HG03571 (cell line): Measurements from ENCODE around the gene ANKRD9.

ENCODE experiments used
- ATAC-seq: cut with Tn5 transposase; IDR thresholded peaks from one replicate; pipeline ENCODE4 v1.9.1; 2021; ENCODE audit not compliant: unreplicated experiment

The ANKRD9 gene

DNA sequence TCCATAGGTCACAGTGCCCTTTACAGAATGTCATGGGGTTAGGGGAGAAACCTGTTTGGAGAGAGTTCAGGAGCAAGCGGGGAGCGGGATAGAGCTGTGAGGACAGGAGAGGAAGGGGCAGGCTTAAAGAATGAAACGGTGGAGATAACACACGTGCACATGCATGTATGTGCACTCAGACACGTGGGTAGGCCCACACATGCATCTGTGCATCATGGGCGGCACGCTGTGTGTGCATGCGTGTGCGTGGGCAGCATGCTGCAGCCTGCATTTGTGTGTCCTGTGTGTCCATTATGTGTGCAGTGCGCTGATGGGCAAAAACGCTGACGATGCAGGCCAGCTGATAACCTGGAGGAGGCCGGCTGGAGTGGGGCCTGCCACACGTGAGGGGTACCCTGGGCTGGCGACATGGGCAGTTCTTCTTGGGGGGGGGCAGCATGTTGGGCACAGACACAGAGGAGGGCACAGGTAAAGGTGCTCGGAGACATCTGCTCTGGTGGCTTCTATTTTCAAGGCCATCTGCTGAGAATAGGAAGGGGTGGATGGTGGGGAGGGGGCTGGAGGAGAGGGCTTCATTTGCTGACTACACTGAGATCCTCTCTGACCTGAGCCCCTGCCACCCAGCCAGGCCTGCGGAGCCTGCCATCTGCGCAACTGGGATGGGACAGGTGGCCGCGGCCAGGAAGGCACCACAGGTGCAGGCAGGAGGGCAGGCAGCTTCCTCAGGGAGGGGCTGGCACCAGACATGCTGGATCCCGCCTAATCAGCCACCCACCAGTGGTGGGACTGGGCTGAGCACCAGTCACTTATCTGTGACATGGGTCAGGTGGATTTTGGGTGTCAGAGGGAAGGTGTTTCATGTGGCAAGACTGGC lies 4.6 kb upstream of the ANKRD9 start:
- no peak for ATAC-seq

DNA sequence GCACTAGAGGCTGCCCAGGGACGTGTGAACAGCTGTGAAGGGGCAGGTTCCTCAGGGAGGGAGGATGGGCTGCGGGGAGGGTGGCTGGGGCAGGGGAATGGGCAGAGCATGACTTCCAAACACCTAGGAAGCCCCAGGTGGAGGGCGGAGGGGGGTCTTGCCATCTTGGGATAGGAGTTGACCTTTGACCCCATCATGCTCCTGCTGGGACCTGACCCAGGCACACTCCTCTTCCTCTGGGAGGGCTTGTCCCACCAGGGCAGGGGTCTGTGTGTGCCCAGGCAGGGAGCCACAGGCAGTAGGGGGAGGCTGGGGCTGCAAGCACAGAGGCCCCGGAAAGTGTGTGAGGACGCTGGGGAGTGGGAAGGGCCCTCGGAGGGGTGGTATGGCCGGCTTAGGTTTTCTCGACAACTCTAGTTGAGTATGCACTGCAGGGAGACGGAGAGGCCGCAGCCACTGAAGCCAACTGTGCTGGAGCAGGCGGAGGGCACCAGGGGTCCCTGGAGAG lies 3.3 kb upstream of the ANKRD9 start:
- no peak for ATAC-seq

DNA sequence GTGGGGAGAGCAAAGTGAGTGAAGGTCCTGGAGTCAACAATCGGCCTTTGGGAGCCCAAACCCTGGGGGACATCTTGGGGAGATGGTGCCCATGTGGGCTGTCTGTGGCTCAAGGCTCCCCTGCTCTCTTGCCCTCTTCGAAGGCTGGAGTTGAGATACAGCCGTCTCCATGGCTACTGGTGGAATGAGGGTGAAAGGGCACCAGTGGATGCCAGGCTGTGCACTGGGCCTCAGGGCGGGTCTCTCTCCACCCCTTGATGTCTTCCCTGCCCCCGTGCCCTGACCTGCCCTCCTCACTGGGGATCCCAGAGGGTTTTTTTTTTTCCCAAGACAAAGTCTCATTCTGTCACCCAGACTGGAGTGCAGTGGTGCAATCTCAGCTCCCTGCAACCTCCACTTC lies 2.0 kb upstream of the ANKRD9 start:
- ATAC-seq, result no peak

DNA sequence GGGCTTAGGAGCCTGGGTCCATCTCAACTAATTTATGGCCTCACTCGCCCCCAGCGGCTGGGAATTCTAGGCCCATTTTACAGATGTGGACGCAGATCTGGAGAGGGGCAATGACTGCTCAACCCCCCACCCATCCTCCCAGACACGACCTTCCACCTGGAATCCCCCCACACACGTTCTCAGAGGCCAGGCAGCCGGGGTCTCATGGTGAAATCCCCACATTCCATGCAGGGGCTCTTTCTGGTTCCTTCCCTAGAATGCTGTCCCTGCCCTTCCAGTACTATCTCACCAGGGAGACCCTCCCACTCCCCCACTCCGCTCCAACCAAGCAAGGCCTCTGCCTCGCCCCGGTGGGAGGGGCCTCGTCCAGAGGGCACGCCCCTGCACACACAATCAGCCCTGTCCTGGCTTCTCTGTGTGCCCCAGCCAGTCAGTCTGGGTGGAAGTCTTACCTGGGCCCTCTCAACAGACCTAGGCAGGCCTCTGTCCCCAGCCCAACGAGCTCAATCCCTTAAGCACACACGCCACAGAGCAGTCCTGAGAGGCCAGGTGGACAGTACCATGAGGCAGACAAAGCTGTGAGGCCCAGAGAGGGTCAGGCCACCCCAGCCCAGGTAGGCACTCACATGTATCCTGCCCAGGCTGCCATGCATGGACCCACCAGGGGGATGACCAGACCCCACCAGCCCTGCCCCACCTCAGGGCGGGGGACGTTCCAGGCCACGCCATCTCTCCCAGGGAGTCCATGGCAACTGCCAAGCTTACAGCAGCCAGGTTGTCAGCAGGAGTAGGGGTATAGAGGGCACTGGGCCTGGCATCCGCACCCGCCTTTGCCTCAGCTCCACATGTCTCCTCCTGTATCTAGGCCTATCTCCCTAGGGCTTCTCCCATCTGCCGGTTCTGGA lies 1.3 kb upstream of the ANKRD9 start:
- no peak for ATAC-seq

DNA sequence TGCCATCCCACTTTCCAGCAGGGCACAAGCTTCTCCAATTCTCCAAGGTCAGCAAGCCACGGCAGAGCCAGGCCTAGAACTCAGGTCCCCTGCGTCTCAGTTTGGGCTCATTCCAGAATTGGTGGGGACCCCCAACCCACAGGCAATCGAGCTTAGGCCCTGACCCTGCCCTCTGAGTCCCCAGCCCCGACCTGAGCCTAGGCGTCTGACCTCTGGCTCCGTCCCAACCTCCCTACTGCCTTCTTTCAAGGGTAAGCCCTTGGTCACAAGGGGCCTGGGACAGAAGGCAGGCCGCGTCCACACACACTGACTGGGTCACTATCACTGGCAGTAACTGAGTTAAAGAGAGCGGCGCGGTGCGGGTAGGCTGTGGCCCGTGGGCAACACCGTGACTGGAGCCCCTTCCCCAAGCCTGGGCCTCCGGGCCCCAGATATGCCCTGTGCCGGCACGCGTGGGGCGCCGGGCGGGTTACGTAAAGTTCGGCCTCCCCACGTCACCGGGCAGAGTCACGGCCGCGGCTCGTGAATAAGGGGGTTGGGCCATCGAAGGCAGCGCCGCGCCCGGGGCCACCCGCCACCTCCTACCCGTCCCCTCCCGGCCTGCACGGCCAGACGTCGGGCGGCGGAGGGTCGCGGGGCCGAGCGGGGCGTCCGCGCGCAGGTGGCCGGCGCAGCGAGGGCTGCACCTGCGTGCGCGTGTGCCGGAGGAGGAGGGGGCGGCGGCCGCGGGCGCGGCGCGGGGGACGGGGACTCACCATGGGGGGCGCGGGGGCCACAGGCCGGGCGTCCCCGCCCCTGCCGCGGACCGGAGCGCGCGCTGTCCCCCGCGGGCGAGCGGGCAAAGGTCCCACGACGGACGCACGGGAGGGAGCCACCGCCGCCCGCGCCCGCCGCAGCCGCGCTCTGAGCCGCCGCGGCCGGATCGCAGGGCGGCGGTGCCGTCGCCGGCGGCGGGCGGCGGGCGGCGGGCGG lies 516 bp downstream of the ANKRD9 start:
- peak; percentile 8 for ATAC-seq

DNA sequence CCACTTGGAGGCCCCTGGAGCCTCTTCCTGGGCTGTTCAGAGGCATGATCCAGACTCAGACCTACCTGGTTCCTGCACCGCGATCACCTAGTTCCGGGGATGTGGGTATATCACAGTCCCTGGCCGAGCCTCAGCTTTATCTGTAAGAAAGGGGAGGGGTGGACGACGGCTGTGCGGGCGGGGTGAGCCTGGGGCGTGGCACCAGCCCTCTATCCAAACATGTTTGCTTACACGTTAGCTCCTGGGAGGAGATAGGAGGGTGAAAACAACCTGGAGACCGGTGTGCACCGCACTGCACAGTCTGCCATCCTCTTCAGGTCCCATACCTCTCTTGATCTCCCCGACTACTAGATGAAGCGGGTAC lies 1.2 kb downstream of the ANKRD9 start:
- no peak for ATAC-seq

DNA sequence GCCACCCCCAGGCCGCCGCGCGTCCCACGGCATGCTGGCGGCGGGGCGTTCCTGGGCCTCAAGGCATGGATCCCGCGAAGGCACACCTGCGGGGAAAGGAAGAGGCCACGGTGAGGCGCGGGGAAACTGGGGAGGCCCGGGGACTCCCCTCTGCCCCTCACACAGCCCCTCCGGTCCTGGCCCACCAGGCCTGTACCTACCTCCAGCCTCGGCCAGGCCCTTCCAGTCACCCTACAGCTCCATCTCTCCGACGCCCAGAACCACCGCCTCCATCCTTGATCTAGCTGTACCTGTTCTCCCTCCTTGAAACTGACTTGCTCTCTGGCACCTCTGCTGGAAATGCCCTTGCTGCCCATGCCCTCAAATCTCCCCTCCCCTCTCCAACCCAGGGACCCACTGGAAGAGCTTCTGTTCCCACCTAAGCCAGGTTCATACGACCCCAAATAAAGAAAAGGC lies 1.7 kb downstream of the ANKRD9 start:
- no peak for ATAC-seq

DNA sequence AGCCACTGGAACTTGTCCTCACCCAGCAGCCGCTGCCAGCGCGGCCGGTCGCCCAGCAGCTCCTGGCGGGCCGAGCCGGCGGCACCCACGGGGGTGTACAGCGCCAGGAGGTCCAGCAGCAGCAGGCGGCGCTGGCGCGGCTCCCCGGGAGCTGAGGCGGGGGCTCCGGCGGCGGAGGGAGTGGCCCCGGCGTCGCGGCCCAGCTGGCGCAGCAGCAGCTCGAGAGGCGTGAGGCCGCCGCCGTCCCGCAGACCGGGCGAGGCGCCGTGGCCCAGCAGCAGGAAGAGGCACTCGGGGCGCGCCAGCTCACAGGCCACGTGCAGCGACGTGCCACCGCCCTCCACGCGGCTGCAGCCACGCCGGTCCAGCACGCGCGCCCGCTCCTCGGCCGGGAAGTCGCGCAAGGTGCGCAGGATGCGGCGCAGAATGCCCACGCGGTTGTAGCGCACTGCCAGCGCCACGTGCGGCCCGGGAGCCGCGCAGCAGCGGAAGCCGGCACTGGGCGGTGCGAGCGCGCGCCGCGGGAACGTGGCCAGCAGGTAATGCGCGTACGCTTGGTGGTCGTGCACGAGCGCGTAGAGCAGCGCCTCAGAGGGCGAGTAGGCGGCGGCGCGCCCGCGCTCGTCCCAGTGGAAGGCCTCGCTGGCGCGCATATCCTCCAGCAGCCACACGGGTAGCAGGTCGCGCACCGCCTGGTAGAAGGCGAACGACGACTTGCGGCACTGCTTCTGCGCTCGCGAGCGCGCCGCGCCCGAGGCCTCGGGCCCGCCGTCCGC lies 2.3 kb downstream of the ANKRD9 start:
- ATAC-seq, result no peak

DNA sequence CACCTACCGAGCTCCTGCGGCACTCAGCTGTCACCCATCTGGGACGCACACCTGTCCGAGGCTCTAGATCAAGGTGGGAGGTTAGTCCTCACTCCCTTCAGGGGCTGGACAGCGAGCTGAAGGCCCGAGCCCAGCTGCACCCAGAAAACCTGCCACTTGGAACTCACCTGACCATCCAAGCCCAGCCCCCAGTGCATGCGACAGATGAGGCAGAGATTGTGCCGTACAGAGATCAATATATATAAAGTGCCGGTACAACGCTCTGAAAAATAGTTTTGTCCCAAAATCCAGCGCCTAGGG lies 3.0 kb downstream of the ANKRD9 start:
- ATAC-seq, result no peak

DNA sequence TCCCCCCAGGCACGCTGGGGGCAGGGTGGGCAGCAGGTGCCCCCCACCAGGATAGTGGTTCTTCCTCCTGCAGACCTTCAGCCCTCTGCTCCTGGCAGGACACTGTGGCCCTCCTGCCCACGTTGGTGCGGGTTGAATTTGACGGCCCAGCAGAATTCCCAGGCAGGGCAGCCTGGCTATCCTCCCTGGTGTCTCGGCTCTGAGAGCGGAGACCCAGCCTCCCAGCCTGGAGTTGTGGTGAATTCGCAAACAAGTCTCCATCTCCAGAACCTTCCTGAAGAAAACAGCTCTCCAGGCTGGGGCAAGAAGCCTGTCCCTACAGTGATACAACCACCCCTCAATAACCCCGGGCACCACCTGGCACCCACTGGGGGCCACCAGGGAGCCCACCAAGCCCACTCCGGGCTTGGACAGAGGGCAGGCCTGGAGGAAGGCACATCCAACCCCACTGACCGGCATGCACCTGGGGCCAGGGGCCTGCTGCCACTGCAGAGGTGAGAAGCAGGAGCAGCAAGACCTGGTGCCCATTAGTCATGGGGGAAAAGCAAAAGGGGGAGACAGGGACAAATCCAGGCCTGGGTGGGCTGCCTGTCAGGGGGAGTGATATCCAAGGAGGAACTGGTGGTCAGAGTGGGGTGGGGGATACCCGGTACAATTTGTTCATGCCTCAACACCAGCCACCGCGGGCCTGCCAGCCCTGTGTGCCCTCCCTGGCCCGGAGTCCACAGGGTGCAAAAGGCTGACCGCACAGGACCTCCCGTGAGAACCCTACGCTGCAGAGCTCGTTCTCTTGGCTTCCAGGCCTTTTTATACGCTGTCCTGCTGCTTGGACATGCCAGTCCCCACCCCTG lies 3.6 kb downstream of the ANKRD9 start:
- ATAC-seq, result no peak

DNA sequence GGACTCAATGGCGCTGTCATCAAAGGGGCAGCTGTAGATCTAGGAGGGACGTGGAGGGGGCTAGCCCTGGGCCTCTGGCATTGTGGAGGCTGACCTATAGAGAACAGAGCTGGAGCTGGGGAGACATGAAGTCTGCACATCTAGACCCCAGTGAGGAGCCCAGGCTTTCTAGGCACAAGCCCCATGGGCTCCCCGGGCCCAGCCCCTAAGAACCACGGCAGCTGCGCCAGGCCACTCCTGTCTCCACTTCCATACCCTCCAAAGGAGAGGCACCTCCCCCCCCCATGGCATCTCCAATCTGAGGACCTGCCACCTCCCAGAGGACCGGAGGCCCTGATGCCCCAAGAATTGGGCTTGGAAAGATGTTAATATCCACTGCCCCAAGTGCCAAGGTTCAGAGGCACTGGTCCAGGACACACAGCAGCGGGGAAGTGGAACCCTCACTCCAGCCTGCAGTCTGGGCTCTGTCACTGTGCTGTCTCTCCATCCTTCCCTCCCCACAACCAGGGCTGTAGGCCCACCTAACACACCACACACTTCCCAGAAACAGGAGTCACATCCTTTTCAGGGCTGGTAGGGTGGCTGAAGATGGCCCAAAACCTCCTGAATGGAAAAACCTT lies 4.5 kb downstream of the ANKRD9 start:
- no peak for ATAC-seq

DNA sequence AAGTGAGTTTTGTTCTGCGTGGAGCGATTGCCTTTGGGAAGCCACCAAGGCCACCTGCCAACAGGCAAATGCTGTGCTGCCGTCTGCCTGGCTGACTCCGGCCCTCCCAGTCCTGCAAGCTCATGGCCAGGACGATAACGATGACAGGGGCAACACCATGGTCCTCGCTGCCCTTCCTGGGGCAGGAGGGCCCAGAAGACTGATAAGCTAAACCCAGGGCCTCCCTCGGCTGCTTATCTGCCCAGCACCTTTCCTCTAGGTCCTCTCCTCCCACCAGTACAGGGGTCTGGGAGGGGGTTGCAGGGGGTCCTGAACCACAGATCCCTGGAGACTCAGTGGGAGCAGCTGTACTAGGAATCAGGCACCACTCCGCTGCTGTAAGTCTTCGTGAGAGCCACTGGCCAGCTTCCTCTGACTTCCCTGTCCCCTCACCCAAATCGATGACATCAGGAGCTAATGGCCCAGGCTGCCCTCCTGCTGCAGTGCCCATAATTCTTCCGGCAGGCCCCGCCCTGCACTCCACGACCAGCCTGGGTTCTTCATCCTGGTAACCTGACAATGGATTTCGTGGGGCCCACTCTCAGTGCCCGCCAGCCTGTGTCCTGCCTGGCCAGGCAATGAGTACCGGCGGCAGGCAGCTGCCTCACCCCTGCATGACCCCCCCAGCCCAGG lies 5.1 kb downstream of the ANKRD9 start:
- ATAC-seq, result no peak

DNA sequence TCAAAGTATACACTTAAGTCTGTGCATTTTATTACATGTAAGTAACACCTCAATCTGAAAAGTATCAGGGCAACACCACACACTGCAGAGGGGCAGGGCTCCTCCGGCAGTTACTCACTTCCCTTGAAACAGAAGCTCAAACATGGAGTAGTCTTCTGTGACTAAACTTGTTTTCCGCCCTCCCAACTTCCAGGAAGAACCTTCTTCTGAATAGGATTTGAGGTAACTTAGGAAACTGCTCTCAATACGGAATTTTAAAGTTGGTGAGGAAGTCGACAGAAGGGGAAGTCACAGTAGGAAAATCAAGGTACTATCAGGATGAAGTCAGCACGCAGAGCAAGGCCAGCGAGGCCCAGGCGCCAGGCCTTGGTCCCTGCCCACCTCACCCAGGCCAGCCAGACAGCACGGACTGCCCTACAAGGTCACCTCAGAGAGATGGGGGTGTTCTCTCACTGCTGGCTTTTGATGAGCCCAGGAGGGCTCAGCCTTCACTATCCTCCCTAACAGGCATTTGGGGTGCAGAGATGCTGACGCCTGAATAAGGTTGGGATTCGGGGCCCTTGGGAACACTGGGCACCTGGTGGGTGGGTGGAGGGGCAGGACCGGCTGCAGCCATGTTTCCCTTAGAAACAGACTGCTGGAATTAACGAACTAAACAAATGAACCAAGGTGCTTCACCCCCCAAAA lies 5.8 kb downstream of the ANKRD9 start:
- no peak for ATAC-seq

DNA sequence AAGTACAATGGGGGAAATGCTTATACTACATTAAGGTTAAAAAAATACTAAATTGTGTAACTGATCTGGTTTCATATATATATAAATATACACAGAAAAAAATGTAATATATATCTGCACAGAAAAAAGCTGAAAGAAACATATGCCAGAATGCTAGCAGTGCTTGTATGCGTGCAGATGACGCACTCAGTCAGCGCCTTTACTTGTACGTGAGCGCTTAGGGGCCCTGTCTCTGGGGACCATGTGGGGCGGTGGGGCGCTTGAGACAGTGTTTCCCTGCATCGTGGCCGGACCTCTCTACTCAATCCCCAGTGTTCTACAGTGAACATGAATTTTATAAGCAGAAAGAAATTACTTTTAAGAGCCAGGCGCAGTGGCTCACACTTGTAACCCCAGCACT lies 7.0 kb downstream of the ANKRD9 start:
- ATAC-seq, result no peak

DNA sequence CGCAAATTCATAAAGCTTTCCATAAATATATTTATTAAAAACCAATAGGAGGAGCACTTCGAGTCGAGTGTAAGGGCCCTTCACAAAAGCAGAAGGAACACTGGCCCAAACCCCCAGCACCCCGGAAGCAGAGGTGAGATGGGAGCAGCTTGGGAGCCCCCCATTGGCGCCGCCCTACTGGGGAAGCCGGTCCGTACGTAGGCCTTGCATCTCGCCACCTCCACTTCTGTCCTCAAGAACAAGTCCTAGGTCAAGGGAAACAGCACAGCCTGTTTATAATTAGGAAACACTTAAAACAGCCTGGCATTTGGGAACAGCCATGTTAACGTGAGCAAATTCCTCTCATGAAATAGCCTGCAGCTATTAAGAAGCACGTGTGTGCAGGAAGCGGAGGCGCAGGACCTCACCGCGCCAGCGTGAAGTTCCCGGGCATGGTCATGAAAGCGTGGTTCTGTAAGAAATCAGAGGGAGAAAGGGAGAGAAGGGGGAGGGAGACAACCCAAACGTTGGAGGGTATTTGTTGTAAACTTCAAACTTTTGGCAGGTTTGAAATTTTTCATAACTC lies 7.7 kb downstream of the ANKRD9 start:
- ATAC-seq, result no peak

DNA sequence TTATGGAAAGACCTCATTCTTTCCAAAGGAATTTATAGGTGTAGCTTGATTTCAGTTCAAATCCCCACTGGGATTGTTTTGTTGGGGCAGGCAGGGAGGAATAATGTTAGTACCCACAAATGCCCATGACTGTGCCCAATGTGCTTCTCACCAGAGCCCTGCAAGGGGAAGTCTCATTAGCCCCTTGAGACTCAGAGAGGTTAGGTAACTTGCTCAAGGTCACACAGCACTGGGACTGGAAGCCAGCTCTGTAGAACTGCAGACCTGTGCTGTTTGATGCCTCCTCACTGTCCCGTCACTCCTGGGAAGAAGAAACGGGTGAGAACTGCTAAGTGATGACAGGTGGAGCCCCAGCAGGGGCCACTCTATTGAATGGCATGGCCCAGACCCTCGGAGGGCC lies 8.9 kb downstream of the ANKRD9 start:
- ATAC-seq, result no peak

DNA sequence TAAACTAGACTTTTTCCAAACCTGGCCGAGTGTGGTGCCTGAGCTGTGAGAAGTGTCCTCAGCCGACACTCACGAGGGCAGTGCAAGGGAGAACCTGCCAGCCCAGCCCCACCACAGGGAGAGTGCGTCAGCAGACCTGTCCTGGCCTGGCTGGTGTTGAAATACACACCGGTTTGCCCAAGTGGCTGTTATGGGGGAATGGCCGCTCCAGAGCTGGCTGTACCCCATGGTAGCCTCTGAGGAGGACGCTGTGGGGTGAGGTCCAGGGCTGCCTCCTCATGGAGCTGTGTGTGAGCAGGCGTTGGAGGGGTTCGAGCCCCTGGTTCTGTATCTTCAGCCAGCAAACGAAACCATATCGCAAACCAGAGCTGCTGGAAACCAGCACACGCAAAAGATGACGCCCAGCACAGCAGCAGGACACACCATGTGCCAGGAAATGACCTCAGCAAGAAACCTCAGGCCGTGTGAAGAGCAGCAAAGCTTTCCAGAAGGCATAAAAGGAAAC lies 9.4 kb downstream of the ANKRD9 start:
- no peak for ATAC-seq
